IPS-NIHi11 (cell line): ENCODE measurements around the gene TRIM75.
"Not testable (repeated sequence)": the region's sequence is repeated elsewhere in the genome, so short reads cannot be mapped to it uniquely, and the experiment has no call there.

Source experiments
- DNase-seq: peaks from one replicate; pipeline ENCODE4 v3.0.0; 2012; ENCODE audit warnings: mixed read lengths, low spot score

Gene TRIM75

GRCh38 chr4:165053645-165054044 is at the start of gene TRIM75:
TSS of gene TRIM75 (plus strand) at chr4:165053866. CDS start at chr4:165059148, 5,282 bp downstream.
- no peak for DNase-seq

- DNase-seq, result no peak
These were observed 48.2 kb upstream of the TRIM75 start for GRCh38 chr4:165005352-165005925.

GRCh38 chr4:165006456-165006855 is 47.2 kb upstream of the TRIM75 start:
- peak; percentile 26 for DNase-seq

- no peak for DNase-seq
These were observed 46.8 kb upstream of the TRIM75 start for GRCh38 chr4:165006886-165007285.

- DNase-seq, result no peak
These were observed 44.0 kb upstream of the TRIM75 start for GRCh38 chr4:165009493-165010227.

GRCh38 chr4:165010487-165010886 is 43.2 kb upstream of the TRIM75 start:
- DNase-seq, result no peak

- DNase-seq, result no peak
These were observed 42.7 kb upstream of the TRIM75 start for GRCh38 chr4:165010991-165011390.

- no peak for DNase-seq
These were observed 42.3 kb upstream of the TRIM75 start for GRCh38 chr4:165011403-165011802.

- no peak for DNase-seq
These were observed 40.0 kb upstream of the TRIM75 start for GRCh38 chr4:165013691-165014090.

- peak; percentile 43 for DNase-seq
These were observed 36.7 kb upstream of the TRIM75 start for GRCh38 chr4:165016971-165017370.

- DNase-seq, result not testable (repeated sequence)
These were observed 33.7 kb upstream of the TRIM75 start for GRCh38 chr4:165019995-165020394.

- DNase-seq, result not testable (repeated sequence)
These were observed 27.9 kb upstream of the TRIM75 start for GRCh38 chr4:165025782-165026181.

GRCh38 chr4:165027762-165028402 is 25.8 kb upstream of the TRIM75 start:
- DNase-seq, result no peak

GRCh38 chr4:165031436-165032211 is 22.0 kb upstream of the TRIM75 start, which contains the start of gene TRIM60:
TSS of gene TRIM60 (plus strand) at chr4:165031999. CDS start at chr4:165040073, 8,074 bp downstream.
- DNase-seq, result no peak

GRCh38 chr4:165048170-165048569 is 5.5 kb upstream of the TRIM75 start:
- no peak for DNase-seq

GRCh38 chr4:165052627-165053026 is 1.0 kb upstream of the TRIM75 start:
- no peak for DNase-seq

- no peak for DNase-seq
These were observed 1.9 kb downstream of the TRIM75 start for GRCh38 chr4:165055601-165056000.

GRCh38 chr4:165058666-165059065 is 5.0 kb downstream of the TRIM75 start:
- DNase-seq, result no peak

GRCh38 chr4:165059386-165059785 is 5.7 kb downstream of the TRIM75 start:
- DNase-seq, result no peak

GRCh38 chr4:165060938-165061337 is 7.3 kb downstream of the TRIM75 start:
- DNase-seq, result no peak

GRCh38 chr4:165070560-165070959 is 16.9 kb downstream of the TRIM75 start:
- no peak for DNase-seq

GRCh38 chr4:165073346-165073745 is 19.7 kb downstream of the TRIM75 start:
- not testable (repeated sequence) for DNase-seq
